COLO829 (cell line): ENCODE measurements around the gene PKNOX2.

Source experiments
- DNase-seq: peaks from one replicate; pipeline ENCODE4 v3.0.0; 2012; ENCODE audit warnings: low spot score

The PKNOX2 gene

GRCh38 chr11:125155100-125155444 is 9.5 kb upstream of the PKNOX2 start:
- DNase-seq = no peak

- no peak for DNase-seq
Observed at GRCh38 chr11:125155767-125156166, 8.8 kb upstream of the PKNOX2 start.

- no peak for DNase-seq
Observed at GRCh38 chr11:125156346-125157117, 8.0 kb upstream of the PKNOX2 start.

GRCh38 chr11:125157118-125157733 is 7.3 kb upstream of the PKNOX2 start:
- DNase-seq = no peak

- no peak for DNase-seq
Observed at GRCh38 chr11:125157953-125158680, 6.4 kb upstream of the PKNOX2 start.

GRCh38 chr11:125162743-125163142 is 1.8 kb upstream of the PKNOX2 start:
- no peak for DNase-seq

GRCh38 chr11:125163431-125164063 is 1.0 kb upstream of the PKNOX2 start:
- DNase-seq = no peak

- no peak for DNase-seq
Observed at GRCh38 chr11:125164091-125164421, 495 bp upstream of the PKNOX2 start.

GRCh38 chr11:125165111-125165842 is 726 bp downstream of the PKNOX2 start:
- no peak for DNase-seq

GRCh38 chr11:125165843-125166763 is 1.6 kb downstream of the PKNOX2 start:
- DNase-seq = no peak

GRCh38 chr11:125166764-125167291 is 2.3 kb downstream of the PKNOX2 start:
- DNase-seq = no peak

- DNase-seq = no peak
Observed at GRCh38 chr11:125167292-125167953, 2.9 kb downstream of the PKNOX2 start.

- DNase-seq = no peak
Observed at GRCh38 chr11:125167954-125168835, 3.6 kb downstream of the PKNOX2 start.

GRCh38 chr11:125168918-125169456 is 4.4 kb downstream of the PKNOX2 start:
- no peak for DNase-seq

- no peak for DNase-seq
Observed at GRCh38 chr11:125170001-125170509, 5.5 kb downstream of the PKNOX2 start.

- no peak for DNase-seq
Observed at GRCh38 chr11:125170510-125171031, 6.0 kb downstream of the PKNOX2 start.

GRCh38 chr11:125171974-125172373 is 7.4 kb downstream of the PKNOX2 start:
- no peak for DNase-seq

GRCh38 chr11:125173027-125173426 is 8.5 kb downstream of the PKNOX2 start:
- no peak for DNase-seq
